Left lung (tissue), 10 donors: ENCODE results near the gene CNDP1. TPM values are rescaled to one million over a fixed set of nuclear protein-coding genes. Genes with fewer than 3 reads are reported as not detected.

Experiments used
- ATAC-seq: fragments of 200-7000 bp; cut with Tn5 transposase; one replicate; pipeline ENCODE4 v1.9.1; 2020; ENCODE audit warnings: moderate library complexity
- DNase-seq, 4 donors: peaks; one replicate each; pipeline ENCODE4 v3.0.0-alpha.2; 2013 to 2020
- H3K27ac ChIP-seq, 2 donors: fragments of 200-600 bp; sonication (generic) in 1 of 2; one replicate each; pipeline versions ENCODE4 v1.5.0 to v1.8.0; 2020 to 2021
- H3K27me3 ChIP-seq, 2 donors: fragments of 200-600 bp; sonication (generic) in 1 of 2; one replicate each; pipeline versions ENCODE4 v1.5.0 to v1.8.0; 2020 to 2021
- H3K36me3 ChIP-seq, 2 donors: fragments of 200-600 bp; sonication (generic) in 1 of 2; one replicate each; pipeline versions ENCODE4 v1.5.0 to v1.8.0; 2020 to 2021
- H3K4me1 ChIP-seq, 2 donors: fragments of 200-600 bp; one replicate each; pipeline ENCODE4 v1.8.0; 2021
- H3K4me3 ChIP-seq, 2 donors: fragments of 200-600 bp; sonication (generic) in 1 of 2; one replicate each; pipeline versions ENCODE4 v1.5.0 to v1.8.0; 2020 to 2021; ENCODE audit warnings: mild to moderate bottlenecking in 1 of 2
- H3K9me3 ChIP-seq, 2 donors: fragments of 200-600 bp; sonication (generic) in 1 of 2; one replicate each; pipeline versions ENCODE4 v1.5.0 to v1.8.0; 2020 to 2021
- intact Hi-C, 2 donors: fragments of 100-400 bp; cut with DNase I; formaldehyde crosslinking; loops; one replicate each; pipeline versions ENCODE4 v1.11.2 to v1.14.2; 2022
- polyA plus RNA-seq, 6 donors: library from polyadenylated mRNA; unstranded; fragments of 120-200 nt; gene quantifications; one replicate each; pipeline ENCODE4 v1.2.1, GENCODE V29; 2013; ENCODE audit not compliant: insufficient read length in 6 of 6
- total RNA-seq, 2 donors: library from RNA; stranded (reverse); fragmentation: NEBNext Ultra II Directional; extraction: Animal tissue kit (Norgen Biotek cat#: 25700); gene quantifications; one replicate each; pipeline ENCODE4 v1.2.1, GENCODE V29; 2021
- TF ChIP-seq, protein P1 (sequence below), 2 donors: fragments of 200-600 bp; sonication (generic) in 1 of 2; IDR thresholded peaks; one replicate each; pipeline versions ENCODE4 v1.5.0 to v1.8.0; 2021; ENCODE audit warnings: antibody characterized with exemption in 2 of 2
- donor health status: DM: no; HTN: yes; CAD: no.
- donor health status: DM: no; HTN: no; CAD: no.

Gene CNDP1
- total and polyA plus RNA-seq, 8 donors: 0.20 to 0.56 (median 0.37) TPM; not detected in 2

DNA sequence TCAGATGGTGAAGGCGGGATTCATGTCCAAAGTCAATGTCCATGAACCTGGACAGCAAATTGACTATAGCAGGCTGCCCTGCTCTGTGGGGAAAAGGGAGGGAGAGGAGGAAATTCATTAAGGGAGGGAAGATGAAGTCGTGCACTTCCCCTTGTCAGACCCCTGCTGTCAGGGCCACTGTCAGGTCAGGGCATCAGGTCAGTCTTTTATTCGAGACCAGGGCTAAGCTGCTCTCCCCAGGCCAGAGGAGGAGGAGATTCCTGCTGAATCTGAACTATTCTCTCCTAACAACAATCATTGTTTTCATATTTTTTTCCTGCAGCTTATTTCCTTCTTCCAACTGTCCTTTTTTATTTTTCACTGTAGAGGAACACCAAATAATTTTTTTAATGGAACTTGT is 17.2 kb downstream of the CNDP1 start:
- TF ChIP-seq, protein P1, sequence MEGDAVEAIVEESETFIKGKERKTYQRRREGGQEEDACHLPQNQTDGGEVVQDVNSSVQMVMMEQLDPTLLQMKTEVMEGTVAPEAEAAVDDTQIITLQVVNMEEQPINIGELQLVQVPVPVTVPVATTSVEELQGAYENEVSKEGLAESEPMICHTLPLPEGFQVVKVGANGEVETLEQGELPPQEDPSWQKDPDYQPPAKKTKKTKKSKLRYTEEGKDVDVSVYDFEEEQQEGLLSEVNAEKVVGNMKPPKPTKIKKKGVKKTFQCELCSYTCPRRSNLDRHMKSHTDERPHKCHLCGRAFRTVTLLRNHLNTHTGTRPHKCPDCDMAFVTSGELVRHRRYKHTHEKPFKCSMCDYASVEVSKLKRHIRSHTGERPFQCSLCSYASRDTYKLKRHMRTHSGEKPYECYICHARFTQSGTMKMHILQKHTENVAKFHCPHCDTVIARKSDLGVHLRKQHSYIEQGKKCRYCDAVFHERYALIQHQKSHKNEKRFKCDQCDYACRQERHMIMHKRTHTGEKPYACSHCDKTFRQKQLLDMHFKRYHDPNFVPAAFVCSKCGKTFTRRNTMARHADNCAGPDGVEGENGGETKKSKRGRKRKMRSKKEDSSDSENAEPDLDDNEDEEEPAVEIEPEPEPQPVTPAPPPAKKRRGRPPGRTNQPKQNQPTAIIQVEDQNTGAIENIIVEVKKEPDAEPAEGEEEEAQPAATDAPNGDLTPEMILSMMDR (IDR thresholded peaks at IDR 0.05): no peak
- intact Hi-C loops: no loop called here
- H3K36me3 ChIP-seq: no peaks in the 10 kb centered on the region

DNA sequence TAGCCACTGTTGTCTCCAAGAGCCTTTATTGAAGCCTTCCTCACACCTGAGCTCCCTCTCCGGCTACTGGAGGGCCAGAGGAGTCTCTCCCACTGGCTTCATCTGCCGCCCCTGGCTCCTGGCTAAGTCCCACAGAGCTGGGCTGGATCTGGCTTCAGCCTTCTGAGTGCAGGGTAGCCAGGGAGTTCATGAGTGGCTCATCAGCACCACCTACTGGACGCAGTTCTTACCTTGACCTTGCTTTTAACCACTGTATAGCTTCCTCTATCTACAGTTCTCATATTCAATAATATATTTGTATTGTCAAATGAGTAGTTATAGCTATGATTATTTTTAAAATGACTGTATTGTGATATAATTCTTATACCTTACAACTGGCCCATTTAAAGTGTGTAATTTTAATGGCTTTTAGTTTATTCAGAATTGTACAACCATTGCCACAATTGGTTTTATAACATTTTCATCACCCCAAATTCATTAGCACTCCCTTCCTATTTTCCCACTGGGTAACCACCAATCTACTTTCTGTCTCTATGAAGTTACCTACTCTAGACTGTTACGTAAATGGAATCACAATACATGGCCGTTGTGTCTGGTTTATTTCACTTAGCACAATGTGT is 17.7 kb downstream of the CNDP1 start:
- Histone ChIP-seq H3K27me3 (no peaks in the 10 kb centered on the region), H3K9me3 (peaks cover 0 to 19% of the 10 kb centered on the region in 2 donors), H3K36me3 (no peaks in the 10 kb centered on the region), H3K4me3 (no peak overlapping the region), H3K4me1 (peaks cover 0 to 5% of the 10 kb centered on the region in 2 donors), H3K27ac (no peak overlapping the region)
- TF ChIP-seq, protein P1 (IDR thresholded peaks at IDR 0.05): peak; percentile 78 to 80
- ATAC-seq (peak; percentile 100), DNase-seq (peak in 3 of 4 donors; percentile 74 to 89 (median 77))
- intact Hi-C loops: no loop called here

More for the DNA sequence above, 17.2 kb downstream of the CNDP1 start:
- Histone ChIP-seq H3K27me3 (no peaks in the 10 kb centered on the region), H3K4me3 (no peak overlapping the region), H3K4me1 (peaks cover 0 to 8% of the 10 kb centered on the region in 2 donors), H3K9me3 (peaks cover 0 to 19% of the 10 kb centered on the region in 2 donors), H3K27ac (no peak overlapping the region)
- ATAC-seq: no peak
- no peak for DNase-seq

DNA sequence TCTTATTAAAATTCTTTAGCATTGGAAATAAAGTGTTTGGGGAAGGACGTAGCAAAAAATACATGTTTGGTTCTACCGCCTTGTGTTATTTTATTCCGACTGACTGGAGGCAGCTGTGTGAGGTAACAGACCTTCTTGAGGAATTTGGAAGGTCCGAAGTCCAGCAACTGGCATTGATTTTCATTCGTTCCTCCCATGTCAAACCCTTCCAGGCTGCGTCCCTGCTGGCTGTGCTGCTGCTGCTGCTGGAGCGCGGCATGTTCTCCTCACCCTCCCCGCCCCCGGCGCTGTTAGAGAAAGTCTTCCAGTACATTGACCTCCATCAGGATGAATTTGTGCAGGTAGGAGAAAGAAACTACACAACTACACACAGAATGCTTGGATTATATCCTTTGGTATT is 21.8 kb downstream of the CNDP1 start:
- intact Hi-C loops: loop anchor here in 1 of 2 donors (5.0 kb wide), 1 partner anchor 204 kb away; no protein-coding TSS in a partner anchor
- no peaks in the 10 kb centered on the region for H3K4me1 ChIP-seq
- H3K27ac ChIP-seq: no peak overlapping the region
- DNase-seq (no peak), ATAC-seq (no peak)
- no peaks in the 10 kb centered on the region for H3K27me3 ChIP-seq
- no peaks in the 10 kb centered on the region for H3K36me3 ChIP-seq
- H3K9me3 ChIP-seq: no peaks in the 10 kb centered on the region
- H3K4me3 ChIP-seq: no peak overlapping the region
- TF ChIP-seq, protein P1 (IDR thresholded peaks at IDR 0.05): no peak

DNA sequence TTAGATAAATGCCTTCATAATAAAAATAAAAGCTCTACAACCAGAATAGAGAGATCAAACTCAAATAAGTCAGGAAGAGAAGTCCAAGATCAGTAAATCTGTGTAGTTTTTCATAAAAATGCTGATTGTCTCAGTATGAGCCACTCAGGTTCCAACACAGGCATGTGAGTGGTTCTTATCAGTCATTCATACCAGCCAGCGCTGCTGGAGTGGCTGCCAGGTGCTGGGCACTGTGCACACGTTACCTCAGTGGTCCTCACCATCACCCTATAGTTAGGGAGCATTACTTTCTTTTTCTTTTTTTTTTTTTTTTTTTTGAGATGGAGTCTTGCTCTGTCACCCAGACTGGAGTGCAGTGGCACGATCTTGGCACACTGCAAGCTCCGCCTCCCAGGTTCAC is 23.8 kb downstream of the CNDP1 start:
- ATAC-seq: peak; percentile 88
- intact Hi-C loops: loop anchor here in 1 of 2 donors (5.0 kb wide), 1 partner anchor 206 kb away; no protein-coding TSS in a partner anchor

DNA sequence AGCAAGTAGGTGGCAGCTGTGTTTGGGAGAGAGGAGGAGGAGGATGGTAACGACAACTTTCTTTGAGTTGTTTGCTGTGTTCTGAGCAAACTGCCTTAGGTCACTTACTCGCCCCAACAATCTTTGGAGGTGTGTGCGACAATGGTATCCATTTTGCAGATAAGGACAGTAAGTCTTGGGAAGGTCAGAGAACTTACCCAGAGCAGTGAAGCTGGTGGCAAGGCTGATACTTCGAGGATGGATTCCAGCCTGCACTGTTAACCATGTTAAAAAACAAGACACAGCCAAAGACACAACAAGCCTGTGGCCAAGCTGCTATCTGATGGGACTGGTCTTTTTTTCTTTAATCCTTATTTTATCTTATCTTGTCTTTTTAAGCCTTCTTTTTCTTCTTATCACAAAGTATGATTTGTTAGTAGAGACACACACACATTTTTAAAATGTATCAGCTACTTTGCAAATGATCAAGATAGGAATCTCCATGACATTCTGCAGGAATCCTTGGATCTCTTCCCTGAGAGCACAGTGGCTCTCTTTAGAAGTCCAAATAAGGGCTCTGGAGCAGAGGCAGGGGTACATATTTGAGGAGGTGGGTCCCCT is 27.9 kb downstream of the CNDP1 start:
- TF ChIP-seq, protein P1 (IDR thresholded peaks at IDR 0.05): no peak
- no peak overlapping the region for H3K27ac ChIP-seq
- H3K4me3 ChIP-seq: no peak overlapping the region
- no peak for DNase-seq
- no peaks in the 10 kb centered on the region for H3K27me3 ChIP-seq
- H3K36me3 ChIP-seq: no peaks in the 10 kb centered on the region
- H3K9me3 ChIP-seq: peaks cover 0 to 6% of the 10 kb centered on the region in 2 donors
- intact Hi-C loops: no loop called here
- no peaks in the 10 kb centered on the region for H3K4me1 ChIP-seq
- no peak for ATAC-seq

More for the DNA sequence above, 23.8 kb downstream of the CNDP1 start:
- Histone ChIP-seq H3K36me3 (no peaks in the 10 kb centered on the region), H3K4me1 (no peaks in the 10 kb centered on the region), H3K27me3 (no peaks in the 10 kb centered on the region), H3K9me3 (no peaks in the 10 kb centered on the region), H3K27ac (no peak overlapping the region), H3K4me3 (no peak overlapping the region)
- no peak for DNase-seq
- TF ChIP-seq, protein P1 (IDR thresholded peaks at IDR 0.05): no peak
